IMR-90 (cell line): Measurements from ENCODE around the gene RBFOX1. TPM values are rescaled to one million over a fixed set of nuclear protein-coding genes. Genes with fewer than 3 reads are reported as not detected.

Experiments
- ATAC-seq: fragments of 200-7000 bp; cut with Tn5 transposase; 2 replicates; pipeline ENCODE4 v1.9.1; 2020; ENCODE audit warnings: low read depth, mild to moderate bottlenecking, moderate library complexity
- BruUV-seq: library from RNA; stranded (reverse); fragments of 400-500 nt; replicated peaks from 2 replicates; lab custom pipeline; 2021; lab: Mats Ljungman, UMichigan
- CTCF ChIA-PET: fragments of 300-600 bp; formaldehyde crosslinking; extraction: SDS; loops from one replicate; lab custom pipeline; 2021; ENCODE audit warnings: antibody characterized with exemption; lab: Yijun Ruan, JAX
- POLR2A ChIA-PET: fragments of 300-600 bp; sonication (Branson Sonifier 250); formaldehyde crosslinking; loops from one replicate; lab custom pipeline; 2022; ENCODE audit warnings: antibody characterized with exemption; ENCODE audit not compliant: unreplicated experiment; lab: Charles Lee
- DNase-seq: peaks from one replicate; pipeline ENCODE4 v3.0.0; 2013
- H2AFZ ChIP-seq: replicated peaks from 2 replicates; pipeline ENCODE3; 2013; ENCODE audit warnings: low read length, mild to moderate bottlenecking; ENCODE audit not compliant: poor library complexity
- H2AK5ac ChIP-seq: 2 replicates; pipeline ENCODE4 v1.6.1; 2013; ENCODE audit warnings: low read depth, low read length, inconsistent platforms
- H2AK9ac ChIP-seq: replicated peaks from 2 replicates; pipeline ENCODE3; 2013; ENCODE audit warnings: mild to moderate bottlenecking, low read depth, low read length, moderate library complexity; ENCODE audit not compliant: poor library complexity
- H2BK120ac ChIP-seq: 2 replicates; pipeline ENCODE4 v1.6.1; 2013; ENCODE audit warnings: low read depth, low read length, inconsistent platforms
- H2BK15ac ChIP-seq: 3 replicates; pipeline ENCODE4 v1.6.1; 2013; ENCODE audit warnings: low read depth, low read length, inconsistent platforms
- H2BK20ac ChIP-seq: 2 replicates; pipeline ENCODE4 v1.6.1; 2013; ENCODE audit warnings: low read depth, mild to moderate bottlenecking, inconsistent platforms, low read length, moderate library complexity
- H2BK5ac ChIP-seq: 2 replicates; pipeline ENCODE4 v1.6.1; 2013; ENCODE audit warnings: mild to moderate bottlenecking, low read depth, low read length, inconsistent platforms; ENCODE audit not compliant: poor library complexity, severe bottlenecking
- H3K14ac ChIP-seq: replicated peaks from 2 replicates; pipeline ENCODE4 v1.6.1; 2013; ENCODE audit warnings: low read depth, low read length, inconsistent platforms
- H3K18ac ChIP-seq: 2 replicates; pipeline ENCODE4 v1.6.1; 2013; ENCODE audit warnings: low read depth, low read length, control low read depth
- H3K23ac ChIP-seq: 2 replicates; pipeline ENCODE4 v1.6.1; 2013; ENCODE audit warnings: low read depth, low read length, inconsistent platforms
- H3K27ac ChIP-seq: 2 replicates; pipeline ENCODE4 v1.5.1; 2013; ENCODE audit warnings: mild to moderate bottlenecking, control low read depth, low read length; ENCODE audit not compliant: insufficient read depth
- H3K27me3 ChIP-seq: 2 replicates; pipeline ENCODE4 v1.6.1; 2013; ENCODE audit warnings: low read length; ENCODE audit not compliant: control insufficient read depth, insufficient read depth
- H3K36me3 ChIP-seq: 2 replicates; pipeline ENCODE4 v1.6.1; 2013; ENCODE audit warnings: low read length, mixed read lengths; ENCODE audit not compliant: control insufficient read depth, insufficient read depth
- H3K4ac ChIP-seq: 2 replicates; pipeline ENCODE4 v1.6.1; 2013; ENCODE audit warnings: low read depth, low read length, inconsistent platforms
- H3K4me1 ChIP-seq: 2 replicates; pipeline ENCODE4 v1.6.1; 2013; ENCODE audit warnings: low read length, mixed read lengths; ENCODE audit not compliant: control insufficient read depth, insufficient read depth
- H3K4me2 ChIP-seq: 2 replicates; pipeline ENCODE4 v1.6.1; 2013; ENCODE audit warnings: low read depth, mild to moderate bottlenecking, control low read depth, low read length, moderate library complexity
- H3K4me3 ChIP-seq: 2 replicates; pipeline ENCODE4 v1.5.1; 2013; ENCODE audit warnings: low read depth, mild to moderate bottlenecking, control low read depth, low read length, moderate library complexity; ENCODE audit not compliant: insufficient read depth
- H3K56ac ChIP-seq: 2 replicates; pipeline ENCODE4 v1.6.1; 2013; ENCODE audit warnings: low read length, inconsistent platforms; ENCODE audit not compliant: insufficient read depth; ENCODE audit errors: extremely low read depth
- H3K79me1 ChIP-seq, 2 experiments: 2 replicates each; pipeline ENCODE4 v1.6.1; 2013; ENCODE audit warnings: low read length in 2 of 2, inconsistent platforms in 1 of 2, low read depth in 1 of 2
- H3K9ac ChIP-seq: 2 replicates; pipeline ENCODE4 v1.6.1; 2013; ENCODE audit warnings: low read depth, low read length, control low read depth
- H3K9me1 ChIP-seq: 2 replicates; pipeline ENCODE4 v1.6.1; 2013; ENCODE audit warnings: low read length, inconsistent platforms; ENCODE audit not compliant: insufficient read depth
- H3K9me3 ChIP-seq: 2 replicates; pipeline ENCODE4 v1.6.1; 2013; ENCODE audit warnings: low read length; ENCODE audit not compliant: control insufficient read depth, insufficient read depth
- H4K20me1 ChIP-seq: 2 replicates; pipeline ENCODE4 v1.6.1; 2013; ENCODE audit warnings: low read length, inconsistent platforms; ENCODE audit not compliant: insufficient read depth
- H4K5ac ChIP-seq: 2 replicates; pipeline ENCODE4 v1.6.1; 2013; ENCODE audit warnings: mild to moderate bottlenecking, low read depth, low read length, control low read depth
- H4K8ac ChIP-seq, 2 experiments: 2 replicates each; pipeline ENCODE4 v1.6.1; 2013; ENCODE audit warnings: low read depth in 2 of 2, low read length in 2 of 2, control low read depth in 1 of 2, inconsistent platforms in 1 of 2
- H4K91ac ChIP-seq: 2 replicates; pipeline ENCODE4 v1.6.1; 2013; ENCODE audit warnings: low read depth, low read length, inconsistent platforms; ENCODE audit not compliant: insufficient read depth
- BHLHE40 ChIP-seq: fragments of 150-350 bp; IDR thresholded peaks from 2 replicates; pipeline ENCODE4 v1.6.1; 2016; ENCODE audit warnings: mild to moderate bottlenecking, low read depth, low read length
- CEBPB ChIP-seq: IDR thresholded peaks from 2 replicates; pipeline ENCODE4 v1.6.1; 2012; ENCODE audit warnings: low read depth, low read length, improper control_type of control experiment
- CHD1 ChIP-seq: IDR thresholded peaks from 2 replicates; pipeline ENCODE4 v1.6.1; 2012; ENCODE audit warnings: low read depth, low read length, improper control_type of control experiment
- CTCF ChIP-seq: conservative IDR thresholded peaks from 2 replicates; pipeline ENCODE4 v1.5.1; 2012; ENCODE audit warnings: mild to moderate bottlenecking, low read depth, low read length, improper control_type of control experiment
- ELK1 ChIP-seq: fragments of 150-350 bp; IDR thresholded peaks from 2 replicates; pipeline ENCODE4 v1.6.1; 2016; ENCODE audit warnings: low read depth, mild to moderate bottlenecking, low read length, moderate library complexity, borderline replicate concordance
- FOS ChIP-seq: fragments of 150-350 bp; IDR thresholded peaks from 2 replicates; pipeline ENCODE4 v1.6.1; 2016; ENCODE audit warnings: low read depth, low read length
- MAFK ChIP-seq: IDR thresholded peaks from 2 replicates; pipeline ENCODE4 v1.6.1; 2012; ENCODE audit warnings: low read depth, low read length, improper control_type of control experiment
- MAZ ChIP-seq: IDR thresholded peaks from 2 replicates; pipeline ENCODE4 v1.6.1; 2012; ENCODE audit warnings: low read depth, mild to moderate bottlenecking, low read length, improper control_type of control experiment, moderate library complexity, borderline replicate concordance
- MXI1 ChIP-seq: IDR thresholded peaks from 2 replicates; pipeline ENCODE4 v1.6.1; 2012; ENCODE audit warnings: low read depth, mild to moderate bottlenecking, low read length, moderate library complexity, borderline replicate concordance
- NFE2L2 ChIP-seq: fragments of 150-350 bp; IDR thresholded peaks from 2 replicates; pipeline ENCODE4 v1.6.1; 2016; ENCODE audit warnings: low read depth, mild to moderate bottlenecking, low read length
- POLR2A ChIP-seq: IDR thresholded peaks from 2 replicates; pipeline ENCODE4 v1.6.1; 2012; ENCODE audit warnings: mild to moderate bottlenecking, low read depth, low read length
- RAD21 ChIP-seq: IDR thresholded peaks from 2 replicates; pipeline ENCODE4 v1.6.1; 2012; ENCODE audit warnings: low read length, improper control_type of control experiment
- RCOR1 ChIP-seq: IDR thresholded peaks from 2 replicates; pipeline ENCODE4 v1.6.1; 2012; ENCODE audit warnings: mild to moderate bottlenecking, low read length, improper control_type of control experiment; ENCODE audit not compliant: insufficient replicate concordance
- RFX5 ChIP-seq: IDR thresholded peaks from 2 replicates; pipeline ENCODE4 v1.8.0; 2012; ENCODE audit warnings: low read depth, mild to moderate bottlenecking, low read length, moderate library complexity
- SMC3 ChIP-seq: fragments of 150-350 bp; IDR thresholded peaks from 2 replicates; pipeline ENCODE4 v1.6.1; 2016; ENCODE audit warnings: low read depth, mild to moderate bottlenecking, antibody characterized with exemption, low read length, moderate library complexity
- WGBS, 2 experiments: methylation state at CpG; one replicate each; pipeline versions ENCODE4 v1.1.5 to v1.1.7; 2013; ENCODE audit warnings: missing lambda C conversion rate in 2 of 2; ENCODE audit not compliant: insufficient read length in 1 of 2; ENCODE audit errors: extremely low coverage in 2 of 2; 5-methylcytosine and 5-hydroxymethylcytosine counted together
- dilution Hi-C: fragments of 300-500 bp; cut with HindIII; formaldehyde crosslinking; loops from one replicate; pipeline ENCODE4 v1.14.3; 2018; ENCODE audit warnings: low sequenced_read_pairs; ENCODE audit not compliant: unreplicated experiment
- in situ Hi-C: fragments of 300-500 bp; cut with MboI; formaldehyde crosslinking; loops from 3 replicates; pipeline ENCODE4 v1.14.3; 2019; ENCODE audit warnings: low sequenced_read_pairs, inconsistent platforms, mixed read lengths
- intact Hi-C: fragments of 100-400 bp; cut with micrococcal nuclease; formaldehyde crosslinking; loops from 2 replicates; pipeline ENCODE4 v1.10.0; 2022
- polyA plus RNA-seq, 3 experiments: library from polyadenylated mRNA; depleted of rRNA; stranded (reverse); fragments of >200 nt; gene quantifications; 2 replicates each; pipeline ENCODE4 v1.2.3, GENCODE V29; 2012; ENCODE audit warnings: low replicate concordance in 1 of 3
- total RNA-seq: library from RNA; depleted of rRNA; stranded (reverse); fragments of >200 nt; gene quantifications from 2 replicates; pipeline ENCODE4 v1.2.3, GENCODE V29; 2012
- TF ChIP-seq, protein P1 (sequence below): fragments of 150-350 bp; IDR thresholded peaks from 2 replicates; pipeline ENCODE4 v1.6.1; 2017; ENCODE audit warnings: mild to moderate bottlenecking, antibody characterized with exemption, low read length, low read depth

RBFOX1 gene
- total and polyA plus RNA-seq, 2 of the 4 experiments (the other 2 are of a cell fraction) = not detected

DNA sequence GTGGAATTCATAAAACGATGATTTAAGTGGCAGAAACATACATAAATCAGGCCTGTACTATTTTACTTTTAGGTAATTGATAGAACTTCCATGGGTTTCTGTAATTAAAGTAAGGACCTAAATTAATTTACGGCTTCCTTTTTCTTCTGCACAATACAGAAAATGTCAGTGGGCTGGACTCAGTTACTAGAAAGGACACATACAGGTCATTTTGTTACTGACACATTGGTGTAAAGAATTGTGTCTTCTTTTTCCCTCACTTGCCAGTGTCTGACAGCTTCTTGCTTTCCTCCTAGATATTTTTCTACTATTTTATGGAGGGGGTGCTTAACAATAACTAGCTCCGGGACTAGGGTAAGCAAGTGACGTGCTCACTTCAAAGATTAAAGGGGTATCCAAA is 304.8 kb downstream of the RBFOX1 start:
- Histone ChIP-seq H4K8ac (no peak overlapping the region), H2AFZ (no peak overlapping the region), H4K91ac (no peak overlapping the region), H3K4ac (no peak overlapping the region), H3K9me3 (peaks cover 16% of the 10 kb centered on the region), H2AK5ac (no peak overlapping the region), H2BK15ac (no peak overlapping the region), H3K36me3 (no peaks in the 10 kb centered on the region), H3K23ac (no peak overlapping the region), H3K4me3 (no peak overlapping the region), H3K79me1 (no peaks in the 10 kb centered on the region), H3K4me2 (no peak overlapping the region), H2AK9ac (no peak overlapping the region), H3K27me3 (no peaks in the 10 kb centered on the region), H3K9me1 (no peaks in the 10 kb centered on the region), H3K4me1 (no peaks in the 10 kb centered on the region), H2BK120ac (no peak overlapping the region), H3K14ac (no peak overlapping the region), H3K27ac (no peak overlapping the region), H3K9ac (no peak overlapping the region), H3K18ac (no peak overlapping the region), H4K20me1 (no peaks in the 10 kb centered on the region), H2BK5ac (no peak overlapping the region), H3K56ac (no peak overlapping the region), H4K5ac (no peak overlapping the region), H2BK20ac (no peak overlapping the region)
- in situ Hi-C loops (no loop called here), intact Hi-C loops (no loop called here), dilution Hi-C loops (no loop called here)
- no peak for TF ChIP-seq POLR2A
- no peak for TF ChIP-seq CHD1
- TF ChIP-seq, protein P1, sequence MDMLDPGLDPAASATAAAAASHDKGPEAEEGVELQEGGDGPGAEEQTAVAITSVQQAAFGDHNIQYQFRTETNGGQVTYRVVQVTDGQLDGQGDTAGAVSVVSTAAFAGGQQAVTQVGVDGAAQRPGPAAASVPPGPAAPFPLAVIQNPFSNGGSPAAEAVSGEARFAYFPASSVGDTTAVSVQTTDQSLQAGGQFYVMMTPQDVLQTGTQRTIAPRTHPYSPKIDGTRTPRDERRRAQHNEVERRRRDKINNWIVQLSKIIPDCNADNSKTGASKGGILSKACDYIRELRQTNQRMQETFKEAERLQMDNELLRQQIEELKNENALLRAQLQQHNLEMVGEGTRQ = no peak
- no peak for TF ChIP-seq RFX5
- no peak for TF ChIP-seq ELK1
- TF ChIP-seq MAFK = no peak
- no peak for TF ChIP-seq FOS
- no peak for TF ChIP-seq MXI1
- TF ChIP-seq SMC3 = no peak
- TF ChIP-seq CEBPB = no peak
- no peak for TF ChIP-seq RCOR1
- TF ChIP-seq MAZ = no peak
- TF ChIP-seq BHLHE40 = no peak
- TF ChIP-seq CTCF = no peak
- TF ChIP-seq NFE2L2 = no peak
- no peak for TF ChIP-seq RAD21
- no CpG with 5 or more reads among the region's 4 CpGs for WGBS, 2 experiments
- ATAC-seq = no peak
- no TSS peak for BruUV-seq
- CTCF ChIA-PET = no interaction called here
- no peak for DNase-seq
- POLR2A ChIA-PET = no interaction called here
